H9 (cell line): ENCODE results near the gene MAGI1. TPM values are rescaled to one million over a fixed set of nuclear protein-coding genes. Genes with fewer than 3 reads are reported as not detected.

Experiments
- DNase-seq: peaks from one replicate; pipeline ENCODE4 v3.0.0-alpha.2; 2017
- H2AFZ ChIP-seq: one replicate; pipeline ENCODE4 v1.6.1; 2013; ENCODE audit warnings: mild to moderate bottlenecking, low read length, control low read depth, moderate library complexity
- H2AK5ac ChIP-seq: 2 replicates; pipeline ENCODE4 v1.6.1; 2013; ENCODE audit warnings: low read length, control low read depth, mixed read lengths; ENCODE audit not compliant: insufficient read length
- H2BK120ac ChIP-seq: one replicate; pipeline ENCODE4 v1.6.1; 2013; ENCODE audit warnings: low read depth, mild to moderate bottlenecking, low read length, control low read depth, inconsistent platforms; ENCODE audit not compliant: poor library complexity, severe bottlenecking
- H2BK12ac ChIP-seq: 2 replicates; pipeline ENCODE4 v1.6.1; 2013; ENCODE audit warnings: low read length, control low read depth, mixed read lengths, low read depth; ENCODE audit not compliant: insufficient read length
- H2BK15ac ChIP-seq: 2 replicates; pipeline ENCODE4 v1.6.1; 2013; ENCODE audit warnings: low read depth, low read length, control low read depth
- H2BK20ac ChIP-seq: one replicate; pipeline ENCODE4 v1.6.1; 2013; ENCODE audit warnings: low read depth, mild to moderate bottlenecking, low read length, control low read depth, inconsistent platforms; ENCODE audit not compliant: poor library complexity, severe bottlenecking
- H2BK5ac ChIP-seq: 2 replicates; pipeline ENCODE4 v1.6.1; 2013; ENCODE audit warnings: low read length, control low read depth, mixed read lengths; ENCODE audit not compliant: insufficient read length
- H3K14ac ChIP-seq: 2 replicates; pipeline ENCODE4 v1.6.1; 2013; ENCODE audit warnings: low read length, control low read depth; ENCODE audit not compliant: insufficient read depth
- H3K18ac ChIP-seq: 2 replicates; pipeline ENCODE4 v1.6.1; 2013; ENCODE audit warnings: low read depth, mild to moderate bottlenecking, mixed read lengths, low read length, control low read depth; ENCODE audit not compliant: insufficient read length
- H3K23ac ChIP-seq: 2 replicates; pipeline ENCODE4 v1.6.1; 2013; ENCODE audit warnings: low read length, control low read depth, mixed read lengths, low read depth; ENCODE audit not compliant: insufficient read length
- H3K23me2 ChIP-seq: 2 replicates; pipeline ENCODE4 v1.6.1; 2013; ENCODE audit warnings: low read depth, mild to moderate bottlenecking, mixed read lengths, low read length, control low read depth; ENCODE audit not compliant: insufficient read length, poor library complexity, severe bottlenecking
- H3K27ac ChIP-seq: 2 replicates; pipeline ENCODE4 v1.5.1; 2013; ENCODE audit warnings: low read length, control low read depth, mixed read lengths, low read depth; ENCODE audit not compliant: insufficient read length
- H3K27me3 ChIP-seq: 2 replicates; pipeline ENCODE4 v1.6.1; 2013; ENCODE audit warnings: low read length, control low read depth, inconsistent platforms; ENCODE audit not compliant: insufficient read depth
- H3K4ac ChIP-seq: 2 replicates; pipeline ENCODE4 v1.6.1; 2013; ENCODE audit warnings: low read depth, mild to moderate bottlenecking, control low read depth, inconsistent platforms, low read length, moderate library complexity
- H3K4me1 ChIP-seq: 2 replicates; pipeline ENCODE4 v1.6.1; 2013; ENCODE audit warnings: low read length, control low read depth, inconsistent platforms; ENCODE audit not compliant: insufficient read depth
- H3K4me2 ChIP-seq: 2 replicates; pipeline ENCODE4 v1.6.1; 2013; ENCODE audit warnings: low read length, control low read depth, mixed read lengths; ENCODE audit not compliant: insufficient read length, insufficient read depth
- H3K56ac ChIP-seq: 2 replicates; pipeline ENCODE4 v1.6.1; 2013; ENCODE audit warnings: low read depth, mild to moderate bottlenecking, mixed read lengths, low read length, control low read depth; ENCODE audit not compliant: insufficient read length
- H3K79me1 ChIP-seq: 2 replicates; pipeline ENCODE4 v1.6.1; 2013; ENCODE audit warnings: low read depth, mild to moderate bottlenecking, moderate library complexity, low read length, control low read depth, inconsistent platforms; ENCODE audit not compliant: insufficient read depth, poor library complexity, severe bottlenecking
- H3K79me2 ChIP-seq: 2 replicates; pipeline ENCODE4 v1.6.1; 2013; ENCODE audit warnings: low read length, control low read depth, inconsistent platforms; ENCODE audit not compliant: insufficient read depth
- H3K9ac ChIP-seq: 2 replicates; pipeline ENCODE4 v1.6.1; 2013; ENCODE audit warnings: low read length, control low read depth, mixed read lengths; ENCODE audit not compliant: insufficient read length; ENCODE audit errors: extremely low read depth
- H3K9me3 ChIP-seq: one replicate; pipeline ENCODE4 v1.6.1; 2013; ENCODE audit warnings: low read depth, low read length, inconsistent platforms; ENCODE audit not compliant: control insufficient read depth
- H3T11ph ChIP-seq: one replicate; pipeline ENCODE4 v1.6.1; 2013; ENCODE audit warnings: mild to moderate bottlenecking, low read length, control low read depth, inconsistent platforms
- H4K20me1 ChIP-seq: one replicate; pipeline ENCODE4 v1.6.1; 2013; ENCODE audit not compliant: control insufficient read depth, insufficient read length, insufficient read depth
- H4K5ac ChIP-seq: 2 replicates; pipeline ENCODE4 v1.6.1; 2013; ENCODE audit warnings: low read depth, mild to moderate bottlenecking, mixed read lengths, low read length, control low read depth; ENCODE audit not compliant: insufficient read length
- H4K8ac ChIP-seq: replicated peaks from 2 replicates; pipeline ENCODE4 v1.6.1; 2013; ENCODE audit warnings: low read length, control low read depth, mixed read lengths, low read depth; ENCODE audit not compliant: insufficient read length
- H4K91ac ChIP-seq: 2 replicates; pipeline ENCODE4 v1.6.1; 2013; ENCODE audit warnings: low read depth, mild to moderate bottlenecking, moderate library complexity, mixed read lengths, low read length, control low read depth; ENCODE audit not compliant: insufficient read length
- H3K27ac Mint-ChIP-seq, 3 experiments: 2 replicates in 2 of 3; 3 replicates in 1 of 3; pipeline ENCODE4 v1.8.0; 2020 to 2021; ENCODE audit warnings: mixed read lengths in 3 of 3, mild to moderate bottlenecking in 1 of 3, moderate library complexity in 1 of 3
- H3K27me3 Mint-ChIP-seq: 2 replicates; pipeline ENCODE4 v1.8.0; 2021; ENCODE audit warnings: low read depth, mild to moderate bottlenecking, moderate library complexity, mixed read lengths
- H3K36me3 Mint-ChIP-seq, 3 experiments: 2 replicates in 2 of 3; 3 replicates in 1 of 3; pipeline ENCODE4 v1.8.0; 2020 to 2021; ENCODE audit warnings: low read depth in 3 of 3, mixed read lengths in 3 of 3; ENCODE audit not compliant: insufficient read depth in 1 of 3
- H3K4me1 Mint-ChIP-seq, 2 experiments: 2 replicates each; pipeline ENCODE4 v1.8.0; 2020; ENCODE audit warnings: mixed read lengths in 2 of 2
- H3K4me3 Mint-ChIP-seq, 2 experiments: 2 replicates in 1 of 2; 3 replicates in 1 of 2; pipeline ENCODE4 v1.8.0; 2020 to 2021; ENCODE audit warnings: mild to moderate bottlenecking in 2 of 2, mixed read lengths in 2 of 2, moderate library complexity in 1 of 2
- H3K9me3 Mint-ChIP-seq, 2 experiments: 2 replicates in 1 of 2; 3 replicates in 1 of 2; pipeline ENCODE4 v1.8.0; 2020; ENCODE audit warnings: mild to moderate bottlenecking in 2 of 2, mixed read lengths in 2 of 2, moderate library complexity in 1 of 2
- WGBS: extraction: QIAGEN DNeasy Blood & Tissue Kit; methylation state at CpG from one replicate; pipeline ENCODE4 v1.1.7; 2013; ENCODE audit warnings: missing lambda C conversion rate, low lambda C conversion rate, mixed read lengths; ENCODE audit not compliant: insufficient read length; ENCODE audit errors: extremely low coverage; 5-methylcytosine and 5-hydroxymethylcytosine counted together
- total RNA-seq: library from RNA; stranded (reverse); gene quantifications from 2 replicates; pipeline ENCODE4 v1.2.1, GENCODE V29; 2021
- TF ChIP-seq, protein P1 (sequence below): fragments of 200-600 bp; sonication (generic); conservative IDR thresholded peaks from 3 replicates; pipeline ENCODE4 v1.8.0; 2021; ENCODE audit warnings: antibody characterized with exemption, mild to moderate bottlenecking

The MAGI1 gene
- total RNA-seq, 1 experiment from 2014 or later, result 65.7 TPM

DNA sequence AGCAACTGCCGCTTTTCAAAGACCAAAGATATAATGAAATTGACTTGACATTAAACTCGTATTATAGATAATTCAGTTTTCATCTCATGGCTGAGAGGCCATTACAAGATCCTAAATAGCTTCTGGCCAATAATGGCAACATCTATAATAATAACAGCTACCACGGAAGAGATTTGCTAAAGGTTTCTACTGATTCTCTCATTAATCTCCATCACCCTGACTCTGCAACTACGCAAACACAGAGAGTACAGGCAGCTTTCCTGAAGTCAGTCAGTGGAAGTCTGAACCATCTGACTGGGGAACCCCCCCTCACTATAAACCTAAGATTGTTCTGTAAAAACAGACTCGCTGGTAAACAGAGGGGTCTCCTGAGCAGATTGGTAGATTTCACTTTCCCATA lies 257.1 kb downstream of the MAGI1 start:
- Histone ChIP-seq H2BK12ac (no peak overlapping the region), H3K4me1 (no peaks in the 10 kb centered on the region; the same call in 1 of the 2 replicates), H2AK5ac (no peak overlapping the region), H3K56ac (no peak overlapping the region), H3K18ac (no peak overlapping the region), H3K14ac (no peak overlapping the region), H3T11ph (no peak overlapping the region), H4K8ac (no peak overlapping the region), H3K79me1 (no peaks in the 10 kb centered on the region), H2BK20ac (no peak overlapping the region), H3K23ac (no peak overlapping the region), H3K27me3 (no peaks in the 10 kb centered on the region), H4K91ac (no peak overlapping the region), H3K79me2 (no peaks in the 10 kb centered on the region), H3K9me3 (no peaks in the 10 kb centered on the region), H4K5ac (no peak overlapping the region), H3K23me2 (no peaks in the 10 kb centered on the region), H2BK5ac (no peak overlapping the region), H3K27ac (no peak overlapping the region), H4K20me1 (no peaks in the 10 kb centered on the region), H2BK15ac (no peak overlapping the region), H3K4ac (no peak overlapping the region), H2BK120ac (no peak overlapping the region), H3K4me2 (no peak overlapping the region), H3K9ac (no peak overlapping the region), H2AFZ (no peak overlapping the region)
- no CpG with 5 or more reads among the region's 5 CpGs for WGBS
- Mint-ChIP-seq H3K27ac (no peak overlapping the region), H3K9me3 (no peaks in the 10 kb centered on the region), H3K4me3 (no peak overlapping the region), H3K27me3 (no peaks in the 10 kb centered on the region), H3K36me3 (no peaks in the 10 kb centered on the region), H3K4me1 (peaks cover 11 to 20% of the 10 kb centered on the region in 2 experiments)
- TF ChIP-seq, protein P1, sequence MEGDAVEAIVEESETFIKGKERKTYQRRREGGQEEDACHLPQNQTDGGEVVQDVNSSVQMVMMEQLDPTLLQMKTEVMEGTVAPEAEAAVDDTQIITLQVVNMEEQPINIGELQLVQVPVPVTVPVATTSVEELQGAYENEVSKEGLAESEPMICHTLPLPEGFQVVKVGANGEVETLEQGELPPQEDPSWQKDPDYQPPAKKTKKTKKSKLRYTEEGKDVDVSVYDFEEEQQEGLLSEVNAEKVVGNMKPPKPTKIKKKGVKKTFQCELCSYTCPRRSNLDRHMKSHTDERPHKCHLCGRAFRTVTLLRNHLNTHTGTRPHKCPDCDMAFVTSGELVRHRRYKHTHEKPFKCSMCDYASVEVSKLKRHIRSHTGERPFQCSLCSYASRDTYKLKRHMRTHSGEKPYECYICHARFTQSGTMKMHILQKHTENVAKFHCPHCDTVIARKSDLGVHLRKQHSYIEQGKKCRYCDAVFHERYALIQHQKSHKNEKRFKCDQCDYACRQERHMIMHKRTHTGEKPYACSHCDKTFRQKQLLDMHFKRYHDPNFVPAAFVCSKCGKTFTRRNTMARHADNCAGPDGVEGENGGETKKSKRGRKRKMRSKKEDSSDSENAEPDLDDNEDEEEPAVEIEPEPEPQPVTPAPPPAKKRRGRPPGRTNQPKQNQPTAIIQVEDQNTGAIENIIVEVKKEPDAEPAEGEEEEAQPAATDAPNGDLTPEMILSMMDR, result no peak
- DNase-seq, result no peak
